Stimulated activated naive CD8-positive, alpha-beta T cell treated with anti-CD3 and anti-CD28 coated beads, Interleukin-15, Interleukin-2, amounts not matched to agents 100 ng/mL and 50 ng/mL, for 24 hours (primary cell): ENCODE measurements around the gene STK10.

Source experiments
- H3K27ac Mint-ChIP-seq: one replicate; pipeline ENCODE4 v1.8.0; 2021; ENCODE audit warnings: mild to moderate bottlenecking, mixed read lengths
- H3K27me3 Mint-ChIP-seq: one replicate; pipeline ENCODE4 v1.8.0; 2021; ENCODE audit warnings: mixed read lengths
- H3K36me3 Mint-ChIP-seq: one replicate; pipeline ENCODE4 v1.8.0; 2021; ENCODE audit warnings: low read depth, mixed read lengths
- H3K4me1 Mint-ChIP-seq: one replicate; pipeline ENCODE4 v1.8.0; 2021; ENCODE audit warnings: low read depth, mixed read lengths
- H3K4me3 Mint-ChIP-seq: one replicate; pipeline ENCODE4 v1.8.0; 2021; ENCODE audit warnings: mild to moderate bottlenecking, mixed read lengths
- H3K9me3 Mint-ChIP-seq: one replicate; pipeline ENCODE4 v1.8.0; 2021; ENCODE audit warnings: mixed read lengths

STK10 gene

GRCh38 chr5:172105811-172106210 lies 82.2 kb downstream of the STK10 start:
- Mint-ChIP-seq H3K27ac (peak overlapping the region; percentile 21), H3K9me3 (no peaks in the 10 kb centered on the region), H3K27me3 (no peaks in the 10 kb centered on the region), H3K4me1 (peaks cover 58% of the 10 kb centered on the region), H3K4me3 (no peak overlapping the region), H3K36me3 (peaks cover 36% of the 10 kb centered on the region)

GRCh38 chr5:172104801-172105701 lies 83.0 kb downstream of the STK10 start:
- Mint-ChIP-seq H3K4me1 (peaks cover 51% of the 10 kb centered on the region), H3K4me3 (no peak overlapping the region), H3K9me3 (no peaks in the 10 kb centered on the region), H3K27me3 (no peaks in the 10 kb centered on the region), H3K27ac (no peak overlapping the region), H3K36me3 (peaks cover 36% of the 10 kb centered on the region)

DNA sequence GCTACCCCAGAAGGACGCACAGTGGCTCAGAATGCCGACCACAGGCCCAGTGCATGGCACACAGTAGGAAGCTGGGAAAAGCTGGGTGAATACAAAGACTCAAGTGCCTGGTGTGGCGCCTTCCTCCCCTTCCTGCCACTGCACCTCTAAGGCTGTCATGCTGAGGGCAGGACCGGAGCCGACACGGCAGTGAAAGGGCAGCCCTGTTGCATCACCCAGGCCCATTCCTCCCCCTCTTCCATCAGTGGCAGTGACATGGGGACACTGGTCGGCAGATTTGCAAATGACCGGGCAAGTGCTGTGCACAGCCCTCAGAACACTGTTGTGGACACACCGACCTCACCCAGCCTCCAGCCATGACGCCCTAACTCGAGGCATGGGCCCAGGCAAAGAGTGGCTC lies 84.0 kb downstream of the STK10 start:
- Mint-ChIP-seq H3K9me3 (no peaks in the 10 kb centered on the region), H3K4me1 (peaks cover 41% of the 10 kb centered on the region), H3K27me3 (no peaks in the 10 kb centered on the region), H3K4me3 (no peak overlapping the region), H3K27ac (peak overlapping the region; percentile 31), H3K36me3 (peaks cover 37% of the 10 kb centered on the region)

GRCh38 chr5:172102913-172103626 lies 85.0 kb downstream of the STK10 start:
- Mint-ChIP-seq H3K27me3 (no peaks in the 10 kb centered on the region), H3K4me3 (no peak overlapping the region), H3K36me3 (peaks cover 44% of the 10 kb centered on the region), H3K9me3 (no peaks in the 10 kb centered on the region), H3K27ac (peak overlapping the region; percentile 31), H3K4me1 (peaks cover 41% of the 10 kb centered on the region)

DNA sequence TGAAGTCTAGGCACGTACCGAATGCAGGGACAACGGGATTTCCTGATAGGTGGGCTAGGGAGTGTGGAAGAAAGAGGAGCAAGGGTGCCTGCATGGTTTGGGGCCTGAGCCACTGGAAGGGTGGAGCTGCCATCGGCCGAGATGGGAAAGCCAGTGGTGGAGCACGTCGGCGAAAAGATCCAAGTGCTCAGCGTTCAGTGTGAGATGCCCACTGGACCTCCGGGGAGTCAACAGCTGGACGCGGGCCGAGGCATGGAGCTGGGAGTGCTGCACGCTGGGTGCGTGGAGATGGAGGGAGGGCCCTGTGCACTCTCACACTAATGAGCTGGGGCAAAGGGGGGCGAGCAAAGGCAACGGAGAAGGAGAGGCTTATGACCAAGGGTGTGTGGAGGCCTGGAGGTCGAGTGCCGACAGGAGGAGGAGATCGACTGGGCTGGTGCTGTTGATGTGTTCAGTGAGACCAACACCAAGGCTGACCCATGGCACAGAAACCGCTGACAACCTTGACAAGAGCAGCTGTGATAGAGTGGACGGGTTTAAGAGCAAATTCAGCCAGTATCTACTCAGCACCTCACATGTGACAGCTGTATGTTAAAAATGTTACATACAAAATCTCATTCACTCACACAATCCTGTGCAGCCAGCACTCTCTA lies 85.7 kb downstream of the STK10 start:
- Mint-ChIP-seq H3K4me1 (peaks cover 36% of the 10 kb centered on the region), H3K9me3 (no peaks in the 10 kb centered on the region), H3K36me3 (peaks cover 51% of the 10 kb centered on the region), H3K27ac (no peak overlapping the region), H3K27me3 (no peaks in the 10 kb centered on the region), H3K4me3 (no peak overlapping the region)

DNA sequence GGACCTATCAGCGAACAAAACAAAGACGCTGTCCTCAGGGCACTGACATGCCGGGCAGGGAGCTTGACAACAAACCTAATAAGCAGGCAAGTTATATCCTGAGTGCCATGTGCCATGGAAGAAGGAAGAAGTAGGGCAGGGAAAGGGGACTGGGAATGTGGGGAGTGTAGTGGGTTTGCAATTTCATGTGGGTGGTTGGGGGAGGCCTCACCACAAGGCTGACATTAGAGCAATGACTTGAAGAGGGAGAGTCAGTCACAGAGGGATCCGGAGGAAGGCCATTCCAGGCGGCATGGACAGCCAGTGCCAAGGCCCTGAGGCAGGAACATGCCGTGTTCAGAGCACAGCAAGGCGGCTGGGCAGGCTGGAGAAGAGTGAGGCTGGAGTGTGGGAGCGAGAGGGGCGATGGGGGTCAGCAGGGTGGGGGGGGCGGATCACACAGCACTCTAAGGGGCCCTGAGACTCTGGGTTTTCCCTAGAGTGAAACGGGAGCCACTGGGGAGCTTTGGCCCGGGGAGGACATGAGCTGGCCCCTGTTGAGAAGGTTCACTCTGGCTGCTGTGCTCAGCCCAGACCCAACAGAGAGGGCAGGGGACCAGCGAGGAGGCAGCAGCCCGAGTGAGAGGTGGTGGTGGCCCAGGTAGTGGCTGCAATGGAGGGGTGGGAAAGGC lies 86.3 kb downstream of the STK10 start:
- no peaks in the 10 kb centered on the region for H3K27me3 Mint-ChIP-seq
- H3K4me1 Mint-ChIP-seq: peaks cover 29% of the 10 kb centered on the region
- H3K27ac Mint-ChIP-seq: peak overlapping the region; percentile 45
- no peaks in the 10 kb centered on the region for H3K9me3 Mint-ChIP-seq
- peaks cover 47% of the 10 kb centered on the region for H3K36me3 Mint-ChIP-seq
- H3K4me3 Mint-ChIP-seq: no peak overlapping the region

GRCh38 chr5:172098883-172099282 lies 89.1 kb downstream of the STK10 start:
- Mint-ChIP-seq H3K9me3 (no peaks in the 10 kb centered on the region), H3K4me1 (peaks cover 24% of the 10 kb centered on the region), H3K4me3 (no peak overlapping the region), H3K27ac (peak overlapping the region; percentile 61), H3K36me3 (peaks cover 45% of the 10 kb centered on the region), H3K27me3 (no peaks in the 10 kb centered on the region)

- peaks cover 45% of the 10 kb centered on the region for H3K36me3 Mint-ChIP-seq
- H3K4me3 Mint-ChIP-seq: no peak overlapping the region
- no peaks in the 10 kb centered on the region for H3K9me3 Mint-ChIP-seq
- H3K4me1 Mint-ChIP-seq: peaks cover 16% of the 10 kb centered on the region
- H3K27me3 Mint-ChIP-seq: no peaks in the 10 kb centered on the region
- H3K27ac Mint-ChIP-seq: no peak overlapping the region
Observed at GRCh38 chr5:172098046-172098445, 90.0 kb downstream of the STK10 start.

GRCh38 chr5:172097356-172097755 lies 90.7 kb downstream of the STK10 start:
- H3K9me3 Mint-ChIP-seq: no peaks in the 10 kb centered on the region
- H3K4me1 Mint-ChIP-seq: peaks cover 9% of the 10 kb centered on the region
- no peaks in the 10 kb centered on the region for H3K27me3 Mint-ChIP-seq
- no peak overlapping the region for H3K27ac Mint-ChIP-seq
- peaks cover 45% of the 10 kb centered on the region for H3K36me3 Mint-ChIP-seq
- H3K4me3 Mint-ChIP-seq: no peak overlapping the region

- Mint-ChIP-seq H3K4me1 (peaks cover 5% of the 10 kb centered on the region), H3K36me3 (peaks cover 37% of the 10 kb centered on the region), H3K27me3 (no peaks in the 10 kb centered on the region), H3K27ac (peak overlapping the region; percentile 21), H3K9me3 (no peaks in the 10 kb centered on the region), H3K4me3 (no peak overlapping the region)
Observed at GRCh38 chr5:172096207-172096940, 91.7 kb downstream of the STK10 start.

DNA sequence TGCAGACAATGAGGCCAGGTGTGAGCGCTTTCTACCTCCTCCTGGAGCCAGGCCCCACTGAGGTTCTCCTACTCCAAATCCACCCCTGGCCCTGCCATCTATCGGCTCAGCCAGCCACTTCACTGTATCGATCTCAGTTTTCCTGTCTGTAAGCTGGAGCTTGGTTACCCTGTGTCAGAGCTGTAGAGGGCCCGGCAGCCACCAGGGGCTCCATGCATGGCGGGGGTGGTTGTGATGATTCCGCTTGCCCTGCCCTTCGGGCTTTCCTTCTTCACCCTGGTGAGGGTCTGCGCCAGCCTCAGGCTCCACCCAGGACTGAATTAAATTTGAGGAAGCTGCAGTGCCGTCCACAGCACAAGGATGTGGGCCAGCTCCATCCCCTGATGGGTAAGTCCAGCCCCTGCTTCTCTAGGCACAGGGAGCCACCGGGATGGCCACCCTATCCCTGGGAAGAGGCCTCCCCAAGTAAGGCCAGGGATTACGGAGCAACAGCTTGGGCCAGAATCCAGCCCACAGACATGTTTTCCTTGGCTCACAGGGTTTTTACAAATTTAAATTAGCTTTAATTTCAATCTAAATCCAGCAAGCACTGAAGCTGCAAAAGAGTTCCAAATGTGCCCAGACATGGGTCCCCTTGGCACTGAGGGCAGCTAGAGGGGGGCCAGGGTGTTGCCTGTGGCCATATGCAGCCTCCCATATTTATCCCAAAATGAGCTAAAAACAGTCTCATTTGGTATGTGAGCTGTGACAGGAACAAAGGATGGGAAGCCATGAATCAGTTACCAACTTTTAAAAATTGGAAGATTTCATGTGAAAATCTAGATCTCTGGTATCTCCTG lies 92.4 kb downstream of the STK10 start:
- Mint-ChIP-seq H3K27ac (no peak overlapping the region), H3K4me1 (peaks cover 10% of the 10 kb centered on the region), H3K27me3 (no peaks in the 10 kb centered on the region), H3K9me3 (no peaks in the 10 kb centered on the region), H3K4me3 (no peak overlapping the region), H3K36me3 (peaks cover 43% of the 10 kb centered on the region)

GRCh38 chr5:172093965-172094364 lies 94.1 kb downstream of the STK10 start:
- H3K27ac Mint-ChIP-seq: no peak overlapping the region
- H3K4me1 Mint-ChIP-seq: peaks cover 9% of the 10 kb centered on the region
- no peaks in the 10 kb centered on the region for H3K9me3 Mint-ChIP-seq
- H3K36me3 Mint-ChIP-seq: peaks cover 56% of the 10 kb centered on the region
- no peak overlapping the region for H3K4me3 Mint-ChIP-seq
- no peaks in the 10 kb centered on the region for H3K27me3 Mint-ChIP-seq

GRCh38 chr5:172093559-172093958 lies 94.5 kb downstream of the STK10 start:
- no peak overlapping the region for H3K27ac Mint-ChIP-seq
- no peaks in the 10 kb centered on the region for H3K27me3 Mint-ChIP-seq
- H3K4me1 Mint-ChIP-seq: peaks cover 6% of the 10 kb centered on the region
- no peaks in the 10 kb centered on the region for H3K9me3 Mint-ChIP-seq
- peaks cover 53% of the 10 kb centered on the region for H3K36me3 Mint-ChIP-seq
- no peak overlapping the region for H3K4me3 Mint-ChIP-seq
